SK-N-SH (cell line): ENCODE data around the gene DOCK4. TPM values are rescaled to one million over a fixed set of nuclear protein-coding genes. Genes with fewer than 3 reads are reported as not detected.

Source experiments
- CTCF ChIA-PET: fragments of 300-600, 350-600 bp; formaldehyde crosslinking; extraction: SDS; loops from one replicate; lab custom pipeline; 2021; lab: Yijun Ruan, JAX
- POLR2A ChIA-PET: fragments of 350-600 bp; sonication (Branson Sonifier 250); formaldehyde crosslinking; extraction: SDS; loops from one replicate; lab custom pipeline; 2020; ENCODE audit warnings: antibody characterized with exemption, inconsistent platforms; lab: Yijun Ruan, JAX
- DNase-seq: peaks from one replicate; pipeline ENCODE4 v3.0.0; 2012
- H2AFZ ChIP-seq: fragments of 200-600 bp; sonication (generic); 2 replicates; pipeline ENCODE4 v1.8.1; 2016; ENCODE audit warnings: antibody characterized with exemption, mild to moderate bottlenecking, low read depth
- H3F3A ChIP-seq: fragments of 200-600 bp; sonication (generic); replicated peaks from 2 replicates; pipeline ENCODE3; 2016; ENCODE audit warnings: antibody characterized with exemption, mild to moderate bottlenecking; ENCODE audit not compliant: insufficient read depth
- H3K27ac ChIP-seq, 2 experiments: fragments of 200-500 bp in 1 of 2; fragments of 200-600 bp in 1 of 2; sonication (Bioruptor generic) in 1 of 2; sonication (generic), shearing (Covaris generic) in 1 of 2; 2 replicates each; pipeline versions ENCODE4 v1.5.1 to v1.6.1; 2014 to 2016; ENCODE audit warnings: low read depth in 2 of 2, inconsistent platforms in 1 of 2, low read length in 1 of 2, mild to moderate bottlenecking in 1 of 2, mixed read lengths in 1 of 2
- H3K27me3 ChIP-seq: fragments of 200-600 bp; sonication (generic), shearing (Covaris generic); 2 replicates; pipeline ENCODE4 v1.6.1; 2016; ENCODE audit warnings: mixed run types; ENCODE audit not compliant: insufficient read depth
- H3K36me3 ChIP-seq, 2 experiments: fragments of 200-500 bp in 1 of 2; fragments of 200-600 bp in 1 of 2; sonication (Bioruptor generic) in 1 of 2; sonication (generic) in 1 of 2; replicated peaks in 1 of 2; 2 replicates each; pipeline versions ENCODE3 to v1.5.1; 2014 to 2016; ENCODE audit warnings: low read length in 1 of 2, mild to moderate bottlenecking in 1 of 2; ENCODE audit not compliant: insufficient read depth in 2 of 2, control insufficient read depth in 1 of 2
- H3K4me1 ChIP-seq, 2 experiments: fragments of 200-500 bp in 1 of 2; fragments of 200-600 bp in 1 of 2; sonication (Bioruptor generic) in 1 of 2; sonication (generic), shearing (Covaris generic) in 1 of 2; 2 replicates each; pipeline versions ENCODE4 v1.5.1 to v1.6.1; 2014 to 2016; ENCODE audit warnings: low read depth in 1 of 2, low read length in 1 of 2, mixed run types in 1 of 2; ENCODE audit not compliant: insufficient read depth in 2 of 2, control insufficient read depth in 1 of 2
- H3K4me2 ChIP-seq: fragments of 200-600 bp; sonication (generic), shearing (Covaris generic); 2 replicates; pipeline ENCODE4 v1.6.1; 2017; ENCODE audit warnings: mixed run types
- H3K4me3 ChIP-seq, 2 experiments: fragments of 200-500 bp in 1 of 2; fragments of 200-600 bp in 1 of 2; sonication (Bioruptor generic) in 1 of 2; sonication (generic), shearing (Covaris generic) in 1 of 2; 2 replicates each; pipeline versions ENCODE4 v1.5.1 to v1.8.1; 2014 to 2016; ENCODE audit warnings: low read depth in 2 of 2, inconsistent platforms in 1 of 2, low read length in 1 of 2, mild to moderate bottlenecking in 1 of 2, mixed read lengths in 1 of 2, moderate library complexity in 1 of 2
- H3K79me2 ChIP-seq: fragments of 200-600 bp; sonication (generic); 2 replicates; pipeline ENCODE4 v1.8.1; 2017; ENCODE audit warnings: mild to moderate bottlenecking; ENCODE audit not compliant: insufficient read depth
- H3K9ac ChIP-seq: fragments of 200-600 bp; sonication (generic); 2 replicates; pipeline ENCODE4 v1.6.1; 2017; ENCODE audit warnings: mixed run types
- H3K9me2 ChIP-seq: fragments of 200-600 bp; sonication (generic); 2 replicates; pipeline ENCODE4 v1.6.1; 2017; ENCODE audit warnings: mixed run types
- H3K9me3 ChIP-seq: fragments of 200-600 bp; sonication (generic); 2 replicates; pipeline ENCODE4 v1.6.1; 2017; ENCODE audit warnings: mixed run types, mild to moderate bottlenecking, moderate library complexity
- H4K20me1 ChIP-seq: fragments of 200-600 bp; sonication (generic); 2 replicates; pipeline ENCODE4 v1.6.1; 2017; ENCODE audit warnings: mild to moderate bottlenecking, mixed run types; ENCODE audit not compliant: insufficient read depth
- ELF1 ChIP-seq: IDR thresholded peaks from 2 replicates; pipeline ENCODE4 v1.4.0; 2012
- EZH2phosphoT487 ChIP-seq: fragments of 200-600 bp; sonication (generic); IDR thresholded peaks from 2 replicates; pipeline ENCODE4 v1.6.1; 2017; ENCODE audit warnings: low read depth, mixed run types, mild to moderate bottlenecking, antibody characterized with exemption, moderate library complexity, borderline replicate concordance
- FOSL2 ChIP-seq: IDR thresholded peaks from 2 replicates; pipeline ENCODE4 v1.4.0; 2012; ENCODE audit warnings: low read depth, mild to moderate bottlenecking, moderate library complexity, borderline replicate concordance
- FOXJ3 ChIP-seq: sonication (generic); formaldehyde crosslinking; IDR thresholded peaks from 2 replicates; pipeline ENCODE4 v1.5.1; 2020; ENCODE audit warnings: mild to moderate bottlenecking, missing genetic modification reagents
- FOXM1 ChIP-seq: IDR thresholded peaks from 2 replicates; pipeline ENCODE4 v1.4.0; 2012; ENCODE audit warnings: low read depth, mild to moderate bottlenecking
- GATA2 ChIP-seq: sonication (generic); formaldehyde crosslinking; IDR thresholded peaks from 2 replicates; pipeline ENCODE4 v1.5.0; 2020; ENCODE audit warnings: mild to moderate bottlenecking, missing genetic modification reagents
- JUND ChIP-seq: IDR thresholded peaks from 2 replicates; pipeline ENCODE4 v1.4.0; 2012
- POLR2AphosphoS5 ChIP-seq: IDR thresholded peaks from 2 replicates; pipeline ENCODE4 v1.6.1; 2012; ENCODE audit warnings: low read depth, low read length
- RCOR1 ChIP-seq: fragments of 150-350 bp; IDR thresholded peaks from 2 replicates; pipeline ENCODE4 v1.6.1; 2017; ENCODE audit warnings: antibody characterized with exemption, low read length
- RXRA ChIP-seq: IDR thresholded peaks from 2 replicates; pipeline ENCODE4 v1.4.0; 2012; ENCODE audit warnings: low read depth, mild to moderate bottlenecking, borderline replicate concordance
- SIN3A ChIP-seq: IDR thresholded peaks from 2 replicates; pipeline ENCODE4 v1.6.1; 2012; ENCODE audit warnings: low read depth, mild to moderate bottlenecking, low read length, moderate library complexity, borderline replicate concordance
- TCF12 ChIP-seq: IDR thresholded peaks from 2 replicates; pipeline ENCODE4 v1.4.0; 2012
- YY1 ChIP-seq: IDR thresholded peaks from 2 replicates; pipeline ENCODE4 v1.4.0; 2012; ENCODE audit warnings: low read depth, mild to moderate bottlenecking
- WGBS: methylation state at CpG from one replicate; pipeline ENCODE4 v1.1.6; 2017; ENCODE audit warnings: low lambda C conversion rate; 5-methylcytosine and 5-hydroxymethylcytosine counted together
- polyA plus RNA-seq, 3 experiments: library from polyadenylated mRNA; depleted of rRNA; stranded (reverse); fragments of >200 nt; gene quantifications; 2 replicates each; pipeline ENCODE4 v1.2.3, GENCODE V29; 2012
- TF ChIP-seq, protein P1 (sequence below): IDR thresholded peaks from 2 replicates; pipeline ENCODE4 v1.4.0; 2012; ENCODE audit warnings: low read depth, borderline replicate concordance
- TF ChIP-seq, protein P2 (sequence below): IDR thresholded peaks from 2 replicates; pipeline ENCODE4 v1.4.0; 2012; ENCODE audit warnings: low read depth, borderline replicate concordance
- TF ChIP-seq, protein P3 (sequence below): IDR thresholded peaks from 2 replicates; pipeline ENCODE4 v1.6.1; 2012; ENCODE audit warnings: mild to moderate bottlenecking, low read depth, low read length, moderate library complexity
- TF ChIP-seq, protein P4 (sequence below): fragments of 150-350 bp; IDR thresholded peaks from 2 replicates; pipeline ENCODE4 v1.6.1; 2016; ENCODE audit warnings: mild to moderate bottlenecking, low read depth, low read length

The DOCK4 gene
- polyA plus RNA-seq, 1 of the 3 experiments (the other 2 are of a cell fraction), result 8.5 TPM

DNA sequence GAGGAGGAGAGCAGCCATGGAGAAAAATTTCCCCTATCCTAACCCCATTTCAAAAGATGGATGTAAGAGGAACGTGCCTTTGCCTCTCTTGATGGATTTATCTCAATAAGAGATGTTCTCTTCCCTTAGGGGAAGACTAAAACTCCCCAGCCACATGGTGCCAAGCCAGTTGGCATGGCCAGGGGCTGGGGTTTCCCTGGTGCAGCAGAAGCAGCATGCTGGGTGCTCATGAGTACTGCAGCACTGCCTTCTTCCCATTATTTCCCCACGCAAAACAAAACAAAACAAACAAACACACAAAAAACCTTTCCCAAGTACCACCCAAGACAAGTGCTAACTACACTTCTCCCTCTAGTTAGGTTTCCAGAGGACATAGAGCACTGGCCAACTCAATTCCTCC lies 97.2 kb downstream of the DOCK4 start:
- no peaks in the 10 kb centered on the region for H4K20me1 ChIP-seq
- H3K27ac ChIP-seq, result no peak overlapping the region
- TF ChIP-seq RCOR1, result no peak
- TF ChIP-seq GATA2, result no peak
- TF ChIP-seq, protein P1, sequence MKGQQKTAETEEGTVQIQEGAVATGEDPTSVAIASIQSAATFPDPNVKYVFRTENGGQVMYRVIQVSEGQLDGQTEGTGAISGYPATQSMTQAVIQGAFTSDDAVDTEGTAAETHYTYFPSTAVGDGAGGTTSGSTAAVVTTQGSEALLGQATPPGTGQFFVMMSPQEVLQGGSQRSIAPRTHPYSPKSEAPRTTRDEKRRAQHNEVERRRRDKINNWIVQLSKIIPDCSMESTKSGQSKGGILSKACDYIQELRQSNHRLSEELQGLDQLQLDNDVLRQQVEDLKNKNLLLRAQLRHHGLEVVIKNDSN, result no peak
- no peak for TF ChIP-seq FOSL2
- TF ChIP-seq RXRA, result no peak
- no peak for TF ChIP-seq POLR2AphosphoS5
- TF ChIP-seq, protein P2, sequence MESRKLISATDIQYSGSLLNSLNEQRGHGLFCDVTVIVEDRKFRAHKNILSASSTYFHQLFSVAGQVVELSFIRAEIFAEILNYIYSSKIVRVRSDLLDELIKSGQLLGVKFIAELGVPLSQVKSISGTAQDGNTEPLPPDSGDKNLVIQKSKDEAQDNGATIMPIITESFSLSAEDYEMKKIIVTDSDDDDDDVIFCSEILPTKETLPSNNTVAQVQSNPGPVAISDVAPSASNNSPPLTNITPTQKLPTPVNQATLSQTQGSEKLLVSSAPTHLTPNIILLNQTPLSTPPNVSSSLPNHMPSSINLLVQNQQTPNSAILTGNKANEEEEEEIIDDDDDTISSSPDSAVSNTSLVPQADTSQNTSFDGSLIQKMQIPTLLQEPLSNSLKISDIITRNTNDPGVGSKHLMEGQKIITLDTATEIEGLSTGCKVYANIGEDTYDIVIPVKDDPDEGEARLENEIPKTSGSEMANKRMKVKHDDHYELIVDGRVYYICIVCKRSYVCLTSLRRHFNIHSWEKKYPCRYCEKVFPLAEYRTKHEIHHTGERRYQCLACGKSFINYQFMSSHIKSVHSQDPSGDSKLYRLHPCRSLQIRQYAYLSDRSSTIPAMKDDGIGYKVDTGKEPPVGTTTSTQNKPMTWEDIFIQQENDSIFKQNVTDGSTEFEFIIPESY, result no peak
- TF ChIP-seq FOXJ3 (CRISPR knock-in tag), result no peak
- no peak for TF ChIP-seq ELF1
- no peak for TF ChIP-seq EZH2phosphoT487
- TF ChIP-seq YY1, result no peak
- TF ChIP-seq, all 33 proteins: peak for 0
- Histone ChIP-seq H3K4me3 (no peak overlapping the region), H3K9ac (no peak overlapping the region), H3K27me3 (no peaks in the 10 kb centered on the region), H3K9me3 (no peaks in the 10 kb centered on the region), H3K9me2 (no peaks in the 10 kb centered on the region), H3K36me3 (no peaks in the 10 kb centered on the region), H2AFZ (no peak overlapping the region), H3K4me1 (peaks cover 0 to 15% of the 10 kb centered on the region in 2 experiments; a peak in 2 of 4 replicates), H3K79me2 (no peaks in the 10 kb centered on the region), H3F3A (no peaks in the 10 kb centered on the region), H3K4me2 (no peak overlapping the region)
- ChIA-PET POLR2A (no interaction called here), CTCF (interaction anchor here (1.0 kb wide), 1 partner anchor 11 kb away, joined by 6 read pairs; no protein-coding TSS in a partner anchor)
- DNase-seq, result no peak
- 85% methylated on average over 2 of the region's 2 CpGs for WGBS

DNA sequence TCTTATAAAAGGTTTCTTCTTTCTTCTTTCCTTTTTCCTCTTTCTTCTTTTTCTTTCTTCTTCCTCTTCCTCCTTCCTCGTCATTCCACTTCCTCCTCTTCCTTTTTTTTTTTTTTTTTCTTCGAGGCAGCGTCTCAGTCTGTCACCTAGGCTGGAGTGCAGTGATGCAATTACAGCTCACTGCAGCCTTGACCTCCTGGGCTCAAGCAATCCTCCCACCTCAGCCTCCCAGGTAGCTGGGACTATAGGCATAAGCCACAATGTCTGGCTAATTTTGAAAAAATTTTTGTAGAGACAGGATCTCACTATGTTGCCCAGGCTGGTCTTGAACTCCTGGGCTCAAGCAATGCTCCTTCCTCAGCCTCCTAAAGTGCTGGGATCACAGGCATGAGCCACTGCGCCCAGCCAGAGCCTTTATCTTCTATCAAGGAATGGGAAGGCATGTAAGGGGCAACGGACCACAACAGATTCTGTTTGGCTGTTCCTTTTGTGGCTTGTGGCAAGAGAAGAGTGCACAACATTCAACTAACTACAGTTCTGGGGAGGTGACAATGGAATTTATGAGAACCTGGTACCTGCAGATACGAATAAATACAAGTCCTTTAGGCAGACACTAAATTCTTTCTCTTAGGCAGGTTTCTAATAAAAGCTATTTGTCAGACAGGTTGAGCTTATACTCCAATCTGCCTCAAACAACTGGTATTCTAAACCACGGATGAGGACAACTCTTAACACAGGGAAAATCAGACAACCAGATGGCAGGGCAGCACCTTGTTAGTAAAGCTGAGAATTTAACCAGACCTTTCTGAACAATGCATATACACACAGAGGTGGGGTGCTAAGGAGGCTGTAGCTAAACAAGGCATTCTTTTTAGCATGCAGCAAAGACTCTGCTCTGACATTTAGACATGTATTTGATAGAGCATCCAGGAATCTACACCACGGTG lies 100.3 kb downstream of the DOCK4 start:
- CTCF ChIA-PET, result interaction anchor here (0.9 to 1.6 kb wide), 3 partner anchors 10 to 176 kb away, joined by 3 read pairs; no protein-coding TSS in a partner anchor
- Histone ChIP-seq H2AFZ (no peak overlapping the region), H3K9me3 (no peaks in the 10 kb centered on the region), H3K27me3 (no peaks in the 10 kb centered on the region), H3K4me2 (no peak overlapping the region), H3K4me1 (peaks cover 0 to 15% of the 10 kb centered on the region in 2 experiments; a peak in 2 of 4 replicates), H3K27ac (no peak overlapping the region), H4K20me1 (no peaks in the 10 kb centered on the region), H3K9ac (no peak overlapping the region), H3K4me3 (no peak overlapping the region), H3K9me2 (no peaks in the 10 kb centered on the region), H3K79me2 (no peaks in the 10 kb centered on the region), H3K36me3 (no peaks in the 10 kb centered on the region), H3F3A (no peaks in the 10 kb centered on the region)
- DNase-seq, result no peak
- POLR2A ChIA-PET, result interaction anchor here (0.8 kb wide), 1 partner anchor 38 kb away, joined by 3 read pairs; no protein-coding TSS in a partner anchor
- WGBS, result 85% methylated on average over 8 of the region's 8 CpGs
- TF ChIP-seq FOXM1 (no peak), ELF1 (no peak), SIN3A (no peak), EZH2phosphoT487 (no peak), TCF12 (no peak), RXRA (no peak), JUND (no peak)
- TF ChIP-seq, protein P3, sequence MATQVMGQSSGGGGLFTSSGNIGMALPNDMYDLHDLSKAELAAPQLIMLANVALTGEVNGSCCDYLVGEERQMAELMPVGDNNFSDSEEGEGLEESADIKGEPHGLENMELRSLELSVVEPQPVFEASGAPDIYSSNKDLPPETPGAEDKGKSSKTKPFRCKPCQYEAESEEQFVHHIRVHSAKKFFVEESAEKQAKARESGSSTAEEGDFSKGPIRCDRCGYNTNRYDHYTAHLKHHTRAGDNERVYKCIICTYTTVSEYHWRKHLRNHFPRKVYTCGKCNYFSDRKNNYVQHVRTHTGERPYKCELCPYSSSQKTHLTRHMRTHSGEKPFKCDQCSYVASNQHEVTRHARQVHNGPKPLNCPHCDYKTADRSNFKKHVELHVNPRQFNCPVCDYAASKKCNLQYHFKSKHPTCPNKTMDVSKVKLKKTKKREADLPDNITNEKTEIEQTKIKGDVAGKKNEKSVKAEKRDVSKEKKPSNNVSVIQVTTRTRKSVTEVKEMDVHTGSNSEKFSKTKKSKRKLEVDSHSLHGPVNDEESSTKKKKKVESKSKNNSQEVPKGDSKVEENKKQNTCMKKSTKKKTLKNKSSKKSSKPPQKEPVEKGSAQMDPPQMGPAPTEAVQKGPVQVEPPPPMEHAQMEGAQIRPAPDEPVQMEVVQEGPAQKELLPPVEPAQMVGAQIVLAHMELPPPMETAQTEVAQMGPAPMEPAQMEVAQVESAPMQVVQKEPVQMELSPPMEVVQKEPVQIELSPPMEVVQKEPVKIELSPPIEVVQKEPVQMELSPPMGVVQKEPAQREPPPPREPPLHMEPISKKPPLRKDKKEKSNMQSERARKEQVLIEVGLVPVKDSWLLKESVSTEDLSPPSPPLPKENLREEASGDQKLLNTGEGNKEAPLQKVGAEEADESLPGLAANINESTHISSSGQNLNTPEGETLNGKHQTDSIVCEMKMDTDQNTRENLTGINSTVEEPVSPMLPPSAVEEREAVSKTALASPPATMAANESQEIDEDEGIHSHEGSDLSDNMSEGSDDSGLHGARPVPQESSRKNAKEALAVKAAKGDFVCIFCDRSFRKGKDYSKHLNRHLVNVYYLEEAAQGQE, result no peak
- TF ChIP-seq, protein P4, sequence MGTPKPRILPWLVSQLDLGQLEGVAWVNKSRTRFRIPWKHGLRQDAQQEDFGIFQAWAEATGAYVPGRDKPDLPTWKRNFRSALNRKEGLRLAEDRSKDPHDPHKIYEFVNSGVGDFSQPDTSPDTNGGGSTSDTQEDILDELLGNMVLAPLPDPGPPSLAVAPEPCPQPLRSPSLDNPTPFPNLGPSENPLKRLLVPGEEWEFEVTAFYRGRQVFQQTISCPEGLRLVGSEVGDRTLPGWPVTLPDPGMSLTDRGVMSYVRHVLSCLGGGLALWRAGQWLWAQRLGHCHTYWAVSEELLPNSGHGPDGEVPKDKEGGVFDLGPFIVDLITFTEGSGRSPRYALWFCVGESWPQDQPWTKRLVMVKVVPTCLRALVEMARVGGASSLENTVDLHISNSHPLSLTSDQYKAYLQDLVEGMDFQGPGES, result no peak
